GM23338 (cell line): ENCODE measurements around the gene GHRL.

Experiments used
- CREB1 ChIP-seq: fragments of 250-450 bp; sonication (Bioruptor Pico); IDR thresholded peaks from 2 replicates; pipeline ENCODE4 v1.5.0; 2020; ENCODE audit warnings: low read depth, mild to moderate bottlenecking, moderate library complexity
- EZH2 ChIP-seq: fragments of 200-600 bp; sonication (generic); IDR thresholded peaks from one replicate; pipeline ENCODE4 v1.8.0; 2017; ENCODE audit warnings: antibody characterized with exemption, mild to moderate bottlenecking, low read depth; ENCODE audit not compliant: unreplicated experiment
- EZH2phosphoT487 ChIP-seq: fragments of 200-600 bp; sonication (generic); IDR thresholded peaks from one replicate; pipeline ENCODE4 v1.8.1; 2018; ENCODE audit warnings: antibody characterized with exemption; ENCODE audit not compliant: unreplicated experiment
- JUNB ChIP-seq: IDR thresholded peaks from one replicate; pipeline ENCODE4 v1.6.1; 2016; ENCODE audit warnings: antibody characterized with exemption; ENCODE audit not compliant: unreplicated experiment
- NANOG ChIP-seq: IDR thresholded peaks from 2 replicates; pipeline ENCODE4 v1.6.1; 2016; ENCODE audit warnings: antibody characterized with exemption, borderline replicate concordance
- POLR2AphosphoS5 ChIP-seq: IDR thresholded peaks from 2 replicates; pipeline ENCODE4 v1.6.1; 2016; ENCODE audit warnings: antibody characterized with exemption, low read depth
- STAT1 ChIP-seq: IDR thresholded peaks from one replicate; pipeline ENCODE4 v1.6.1; 2016; ENCODE audit warnings: antibody characterized with exemption; ENCODE audit not compliant: unreplicated experiment
- ZNF114 ChIP-seq: fragments of 250-450 bp; sonication (Bioruptor Pico); IDR thresholded peaks from 2 replicates; pipeline ENCODE4 v1.5.0; 2020; ENCODE audit warnings: mild to moderate bottlenecking, moderate library complexity
- ZNF331 ChIP-seq: fragments of 250-450 bp; sonication (Bioruptor Pico); IDR thresholded peaks from 2 replicates; pipeline ENCODE4 v1.5.0; 2020; ENCODE audit warnings: low read depth, mild to moderate bottlenecking, moderate library complexity
- TF ChIP-seq, protein P1 (sequence below), 2 experiments: fragments of 200-600 bp in 1 of 2; sonication (generic) in 1 of 2; conservative IDR thresholded peaks; 2 replicates each; pipeline versions ENCODE4 v1.5.1 to v1.6.1; 2016 to 2017; ENCODE audit warnings: antibody characterized with exemption in 2 of 2, low read depth in 2 of 2, mild to moderate bottlenecking in 2 of 2, moderate library complexity in 1 of 2
- TF ChIP-seq, protein P2 (sequence below): IDR thresholded peaks from one replicate; pipeline ENCODE4 v1.6.1; 2018; ENCODE audit warnings: antibody characterized with exemption; ENCODE audit not compliant: unreplicated experiment
- TF ChIP-seq, protein P3 (sequence below): fragments of 250-450 bp; sonication (Bioruptor Pico); IDR thresholded peaks from 2 replicates; pipeline ENCODE4 v1.5.0; 2020; ENCODE audit warnings: mild to moderate bottlenecking, moderate library complexity
- TF ChIP-seq, protein P4 (sequence below): IDR thresholded peaks from 2 replicates; pipeline ENCODE4 v1.6.1; 2016; ENCODE audit warnings: antibody characterized with exemption

DNA sequence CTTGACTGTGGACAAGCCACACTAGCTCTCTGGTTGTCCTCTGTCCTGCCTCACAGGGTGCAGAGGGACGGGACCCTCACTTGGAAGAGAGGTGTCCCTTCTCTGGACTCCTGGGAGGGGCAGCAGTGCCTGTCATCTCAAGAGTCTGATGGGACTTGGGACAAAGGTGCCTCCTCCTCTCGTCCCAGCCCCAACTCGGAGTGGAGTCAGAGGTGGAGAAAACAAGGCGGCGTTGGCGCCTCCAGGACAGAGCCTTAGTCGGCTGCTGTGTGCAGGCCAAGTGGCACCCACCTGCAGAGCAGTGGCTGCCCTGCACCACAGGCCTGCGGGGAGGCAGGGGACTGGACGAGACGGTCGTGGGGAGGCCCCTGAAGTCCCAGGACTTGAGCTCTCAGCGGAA lies 37.6 kb upstream of the GHRL start:
- TF ChIP-seq, protein P1, sequence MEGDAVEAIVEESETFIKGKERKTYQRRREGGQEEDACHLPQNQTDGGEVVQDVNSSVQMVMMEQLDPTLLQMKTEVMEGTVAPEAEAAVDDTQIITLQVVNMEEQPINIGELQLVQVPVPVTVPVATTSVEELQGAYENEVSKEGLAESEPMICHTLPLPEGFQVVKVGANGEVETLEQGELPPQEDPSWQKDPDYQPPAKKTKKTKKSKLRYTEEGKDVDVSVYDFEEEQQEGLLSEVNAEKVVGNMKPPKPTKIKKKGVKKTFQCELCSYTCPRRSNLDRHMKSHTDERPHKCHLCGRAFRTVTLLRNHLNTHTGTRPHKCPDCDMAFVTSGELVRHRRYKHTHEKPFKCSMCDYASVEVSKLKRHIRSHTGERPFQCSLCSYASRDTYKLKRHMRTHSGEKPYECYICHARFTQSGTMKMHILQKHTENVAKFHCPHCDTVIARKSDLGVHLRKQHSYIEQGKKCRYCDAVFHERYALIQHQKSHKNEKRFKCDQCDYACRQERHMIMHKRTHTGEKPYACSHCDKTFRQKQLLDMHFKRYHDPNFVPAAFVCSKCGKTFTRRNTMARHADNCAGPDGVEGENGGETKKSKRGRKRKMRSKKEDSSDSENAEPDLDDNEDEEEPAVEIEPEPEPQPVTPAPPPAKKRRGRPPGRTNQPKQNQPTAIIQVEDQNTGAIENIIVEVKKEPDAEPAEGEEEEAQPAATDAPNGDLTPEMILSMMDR (conservative IDR thresholded peaks at IDR 0.05; ENCODE audit: low read depth in 2 of 2): no peak
- TF ChIP-seq, protein P2, sequence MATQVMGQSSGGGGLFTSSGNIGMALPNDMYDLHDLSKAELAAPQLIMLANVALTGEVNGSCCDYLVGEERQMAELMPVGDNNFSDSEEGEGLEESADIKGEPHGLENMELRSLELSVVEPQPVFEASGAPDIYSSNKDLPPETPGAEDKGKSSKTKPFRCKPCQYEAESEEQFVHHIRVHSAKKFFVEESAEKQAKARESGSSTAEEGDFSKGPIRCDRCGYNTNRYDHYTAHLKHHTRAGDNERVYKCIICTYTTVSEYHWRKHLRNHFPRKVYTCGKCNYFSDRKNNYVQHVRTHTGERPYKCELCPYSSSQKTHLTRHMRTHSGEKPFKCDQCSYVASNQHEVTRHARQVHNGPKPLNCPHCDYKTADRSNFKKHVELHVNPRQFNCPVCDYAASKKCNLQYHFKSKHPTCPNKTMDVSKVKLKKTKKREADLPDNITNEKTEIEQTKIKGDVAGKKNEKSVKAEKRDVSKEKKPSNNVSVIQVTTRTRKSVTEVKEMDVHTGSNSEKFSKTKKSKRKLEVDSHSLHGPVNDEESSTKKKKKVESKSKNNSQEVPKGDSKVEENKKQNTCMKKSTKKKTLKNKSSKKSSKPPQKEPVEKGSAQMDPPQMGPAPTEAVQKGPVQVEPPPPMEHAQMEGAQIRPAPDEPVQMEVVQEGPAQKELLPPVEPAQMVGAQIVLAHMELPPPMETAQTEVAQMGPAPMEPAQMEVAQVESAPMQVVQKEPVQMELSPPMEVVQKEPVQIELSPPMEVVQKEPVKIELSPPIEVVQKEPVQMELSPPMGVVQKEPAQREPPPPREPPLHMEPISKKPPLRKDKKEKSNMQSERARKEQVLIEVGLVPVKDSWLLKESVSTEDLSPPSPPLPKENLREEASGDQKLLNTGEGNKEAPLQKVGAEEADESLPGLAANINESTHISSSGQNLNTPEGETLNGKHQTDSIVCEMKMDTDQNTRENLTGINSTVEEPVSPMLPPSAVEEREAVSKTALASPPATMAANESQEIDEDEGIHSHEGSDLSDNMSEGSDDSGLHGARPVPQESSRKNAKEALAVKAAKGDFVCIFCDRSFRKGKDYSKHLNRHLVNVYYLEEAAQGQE: no peak
- no peak for TF ChIP-seq EZH2
- no peak for TF ChIP-seq EZH2phosphoT487
- TF ChIP-seq POLR2AphosphoS5: no peak
- TF ChIP-seq CREB1 (CRISPR knock-in tag): no peak
- no peak for TF ChIP-seq ZNF114
- no peak for TF ChIP-seq STAT1
- no peak for TF ChIP-seq JUNB
- no peak for TF ChIP-seq NANOG
- TF ChIP-seq, protein P3, sequence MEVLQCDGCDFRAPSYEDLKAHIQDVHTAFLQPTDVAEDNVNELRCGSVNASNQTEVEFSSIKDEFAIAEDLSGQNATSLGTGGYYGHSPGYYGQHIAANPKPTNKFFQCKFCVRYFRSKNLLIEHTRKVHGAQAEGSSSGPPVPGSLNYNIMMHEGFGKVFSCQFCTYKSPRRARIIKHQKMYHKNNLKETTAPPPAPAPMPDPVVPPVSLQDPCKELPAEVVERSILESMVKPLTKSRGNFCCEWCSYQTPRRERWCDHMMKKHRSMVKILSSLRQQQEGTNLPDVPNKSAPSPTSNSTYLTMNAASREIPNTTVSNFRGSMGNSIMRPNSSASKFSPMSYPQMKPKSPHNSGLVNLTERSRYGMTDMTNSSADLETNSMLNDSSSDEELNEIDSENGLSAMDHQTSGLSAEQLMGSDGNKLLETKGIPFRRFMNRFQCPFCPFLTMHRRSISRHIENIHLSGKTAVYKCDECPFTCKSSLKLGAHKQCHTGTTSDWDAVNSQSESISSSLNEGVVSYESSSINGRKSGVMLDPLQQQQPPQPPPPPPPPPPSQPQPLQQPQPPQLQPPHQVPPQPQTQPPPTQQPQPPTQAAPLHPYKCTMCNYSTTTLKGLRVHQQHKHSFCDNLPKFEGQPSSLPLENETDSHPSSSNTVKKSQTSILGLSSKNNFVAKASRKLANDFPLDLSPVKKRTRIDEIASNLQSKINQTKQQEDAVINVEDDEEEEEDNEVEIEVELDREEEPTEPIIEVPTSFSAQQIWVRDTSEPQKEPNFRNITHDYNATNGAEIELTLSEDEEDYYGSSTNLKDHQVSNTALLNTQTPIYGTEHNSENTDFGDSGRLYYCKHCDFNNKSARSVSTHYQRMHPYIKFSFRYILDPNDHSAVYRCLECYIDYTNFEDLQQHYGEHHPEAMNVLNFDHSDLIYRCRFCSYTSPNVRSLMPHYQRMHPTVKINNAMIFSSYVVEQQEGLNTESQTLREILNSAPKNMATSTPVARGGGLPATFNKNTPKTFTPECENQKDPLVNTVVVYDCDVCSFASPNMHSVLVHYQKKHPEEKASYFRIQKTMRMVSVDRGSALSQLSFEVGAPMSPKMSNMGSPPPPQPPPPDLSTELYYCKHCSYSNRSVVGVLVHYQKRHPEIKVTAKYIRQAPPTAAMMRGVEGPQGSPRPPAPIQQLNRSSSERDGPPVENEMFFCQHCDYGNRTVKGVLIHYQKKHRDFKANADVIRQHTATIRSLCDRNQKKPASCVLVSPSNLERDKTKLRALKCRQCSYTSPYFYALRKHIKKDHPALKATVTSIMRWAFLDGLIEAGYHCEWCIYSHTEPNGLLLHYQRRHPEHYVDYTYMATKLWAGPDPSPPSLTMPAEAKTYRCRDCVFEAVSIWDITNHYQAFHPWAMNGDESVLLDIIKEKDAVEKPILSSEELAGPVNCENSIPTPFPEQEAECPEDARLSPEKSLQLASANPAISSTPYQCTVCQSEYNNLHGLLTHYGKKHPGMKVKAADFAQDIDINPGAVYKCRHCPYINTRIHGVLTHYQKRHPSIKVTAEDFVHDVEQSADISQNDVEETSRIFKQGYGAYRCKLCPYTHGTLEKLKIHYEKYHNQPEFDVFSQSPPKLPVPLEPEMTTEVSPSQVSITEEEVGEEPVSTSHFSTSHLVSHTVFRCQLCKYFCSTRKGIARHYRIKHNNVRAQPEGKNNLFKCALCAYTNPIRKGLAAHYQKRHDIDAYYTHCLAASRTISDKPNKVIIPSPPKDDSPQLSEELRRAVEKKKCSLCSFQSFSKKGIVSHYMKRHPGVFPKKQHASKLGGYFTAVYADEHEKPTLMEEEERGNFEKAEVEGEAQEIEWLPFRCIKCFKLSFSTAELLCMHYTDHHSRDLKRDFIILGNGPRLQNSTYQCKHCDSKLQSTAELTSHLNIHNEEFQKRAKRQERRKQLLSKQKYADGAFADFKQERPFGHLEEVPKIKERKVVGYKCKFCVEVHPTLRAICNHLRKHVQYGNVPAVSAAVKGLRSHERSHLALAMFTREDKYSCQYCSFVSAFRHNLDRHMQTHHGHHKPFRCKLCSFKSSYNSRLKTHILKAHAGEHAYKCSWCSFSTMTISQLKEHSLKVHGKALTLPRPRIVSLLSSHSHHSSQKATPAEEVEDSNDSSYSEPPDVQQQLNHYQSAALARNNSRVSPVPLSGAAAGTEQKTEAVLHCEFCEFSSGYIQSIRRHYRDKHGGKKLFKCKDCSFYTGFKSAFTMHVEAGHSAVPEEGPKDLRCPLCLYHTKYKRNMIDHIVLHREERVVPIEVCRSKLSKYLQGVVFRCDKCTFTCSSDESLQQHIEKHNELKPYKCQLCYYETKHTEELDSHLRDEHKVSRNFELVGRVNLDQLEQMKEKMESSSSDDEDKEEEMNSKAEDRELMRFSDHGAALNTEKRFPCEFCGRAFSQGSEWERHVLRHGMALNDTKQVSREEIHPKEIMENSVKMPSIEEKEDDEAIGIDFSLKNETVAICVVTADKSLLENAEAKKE (CRISPR knock-in tag): no peak
- TF ChIP-seq, protein P4, sequence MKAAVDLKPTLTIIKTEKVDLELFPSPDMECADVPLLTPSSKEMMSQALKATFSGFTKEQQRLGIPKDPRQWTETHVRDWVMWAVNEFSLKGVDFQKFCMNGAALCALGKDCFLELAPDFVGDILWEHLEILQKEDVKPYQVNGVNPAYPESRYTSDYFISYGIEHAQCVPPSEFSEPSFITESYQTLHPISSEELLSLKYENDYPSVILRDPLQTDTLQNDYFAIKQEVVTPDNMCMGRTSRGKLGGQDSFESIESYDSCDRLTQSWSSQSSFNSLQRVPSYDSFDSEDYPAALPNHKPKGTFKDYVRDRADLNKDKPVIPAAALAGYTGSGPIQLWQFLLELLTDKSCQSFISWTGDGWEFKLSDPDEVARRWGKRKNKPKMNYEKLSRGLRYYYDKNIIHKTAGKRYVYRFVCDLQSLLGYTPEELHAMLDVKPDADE: no peak
- TF ChIP-seq ZNF331 (CRISPR knock-in tag): no peak
